Measurements from ENCODE around the gene MPV17.

MPV17 gene

DNA sequence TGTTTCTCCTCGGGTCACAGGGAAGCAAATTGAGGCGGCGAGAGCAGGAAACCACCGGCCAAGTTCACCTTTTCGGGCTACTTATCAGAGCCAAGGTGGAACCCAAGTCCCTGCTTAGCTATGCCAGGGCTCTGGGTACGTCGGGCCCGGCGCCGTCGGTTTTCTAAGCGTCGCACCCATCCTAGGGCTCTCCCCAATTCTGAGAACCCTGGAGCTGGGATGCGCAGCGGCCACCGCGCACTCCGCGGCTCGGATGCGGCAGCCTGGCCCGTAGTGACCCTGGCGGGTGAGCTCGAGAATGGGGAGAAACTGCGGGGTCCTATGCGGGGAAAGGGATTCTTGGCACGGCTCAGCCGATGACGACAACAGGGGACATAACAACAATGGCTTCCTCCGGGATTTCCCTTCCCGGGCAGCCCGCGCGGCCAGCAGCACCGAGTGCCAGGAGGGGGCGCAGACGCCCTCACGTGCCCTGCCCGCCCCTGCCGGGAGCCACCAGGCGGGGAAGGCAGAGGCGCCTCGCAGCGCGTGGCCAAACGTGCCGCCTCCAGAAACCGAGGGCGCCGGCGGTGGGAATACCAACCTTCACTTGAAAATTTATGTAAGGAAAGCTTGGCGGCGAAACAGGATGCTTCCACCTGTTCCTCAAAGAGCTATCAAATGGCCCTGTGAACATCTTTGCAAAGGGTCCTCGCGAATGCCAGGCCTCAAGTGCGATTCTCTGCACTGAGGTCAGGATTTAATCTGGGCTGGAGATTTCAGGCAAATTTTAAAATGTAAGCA is 58.0 kb downstream of the MPV17 start:
- no peak for DNase-seq (ENCODE audit: low spot score)

DNA sequence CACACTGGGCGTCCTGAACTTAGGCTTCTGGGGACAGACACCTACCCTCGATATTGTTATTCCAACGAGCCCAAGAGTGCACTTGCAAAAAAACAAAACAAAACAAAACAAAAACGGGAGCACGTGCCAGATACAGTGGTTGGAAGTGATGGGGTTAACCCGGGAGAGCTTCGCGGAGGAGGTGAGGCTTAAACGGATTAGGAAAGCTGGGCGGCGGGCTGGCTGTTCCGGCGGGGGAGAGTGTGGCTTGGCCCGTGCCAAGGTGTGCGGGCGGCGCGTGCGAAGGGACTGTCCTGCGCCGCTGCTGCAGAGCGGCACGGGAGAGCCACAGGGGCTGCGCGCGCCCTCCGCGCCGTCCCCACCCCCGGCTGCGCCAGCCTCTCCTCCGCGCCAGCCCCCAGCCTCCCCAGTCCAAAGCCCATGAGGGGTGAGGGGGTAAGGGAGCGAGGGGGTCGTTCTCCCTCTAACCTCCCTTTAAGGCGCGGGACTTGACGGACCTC is 58.6 kb downstream of the MPV17 start:
- DNase-seq (ENCODE audit: low spot score), result no peak

DNA sequence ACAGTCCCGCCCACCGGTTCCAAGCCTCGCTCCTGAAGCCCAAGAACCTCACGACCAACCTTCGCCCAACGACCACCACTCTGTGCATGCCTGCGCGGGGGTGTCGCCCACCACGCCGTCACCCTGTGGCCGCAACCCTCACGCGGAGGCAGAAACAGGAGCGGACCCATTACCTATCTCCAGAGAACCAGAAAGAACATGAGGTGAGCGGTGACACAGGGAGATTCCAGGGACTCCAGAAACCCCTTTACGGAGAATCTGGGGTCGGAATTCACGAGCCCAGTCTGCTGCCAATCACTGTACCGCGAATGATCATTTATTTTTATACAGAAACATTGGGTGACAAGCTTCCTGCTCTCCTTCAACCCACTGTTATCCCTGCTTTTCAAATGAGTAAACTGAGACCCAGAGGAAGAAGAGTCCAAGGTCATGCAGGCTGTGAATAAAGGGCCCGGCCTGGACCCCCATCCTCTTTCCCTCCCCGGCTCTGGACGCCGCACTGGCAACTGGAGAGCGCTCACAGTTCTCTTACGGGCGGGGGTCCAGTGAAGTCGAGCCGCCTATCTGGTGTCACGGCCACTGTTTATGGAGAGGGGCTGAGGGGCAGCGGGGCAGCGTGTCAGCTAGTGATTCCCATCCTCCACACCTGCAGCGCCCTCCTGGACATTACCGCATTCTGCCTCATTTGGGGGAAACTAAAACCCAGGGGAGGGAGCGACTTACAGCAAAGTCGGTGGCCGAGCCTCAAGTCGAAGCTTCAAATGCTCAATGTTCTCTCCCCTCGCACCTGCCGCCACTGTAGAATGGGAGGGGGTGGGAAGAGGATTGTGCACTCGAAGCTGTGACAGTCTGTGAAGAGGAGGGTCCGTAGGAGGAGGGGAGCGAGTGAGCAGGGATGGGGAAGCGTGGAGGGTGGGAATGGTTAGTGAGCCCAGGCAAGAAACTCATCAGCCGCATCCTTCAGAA is 59.3 kb downstream of the MPV17 start:
- no peak for DNase-seq (ENCODE audit: low spot score)

DNA sequence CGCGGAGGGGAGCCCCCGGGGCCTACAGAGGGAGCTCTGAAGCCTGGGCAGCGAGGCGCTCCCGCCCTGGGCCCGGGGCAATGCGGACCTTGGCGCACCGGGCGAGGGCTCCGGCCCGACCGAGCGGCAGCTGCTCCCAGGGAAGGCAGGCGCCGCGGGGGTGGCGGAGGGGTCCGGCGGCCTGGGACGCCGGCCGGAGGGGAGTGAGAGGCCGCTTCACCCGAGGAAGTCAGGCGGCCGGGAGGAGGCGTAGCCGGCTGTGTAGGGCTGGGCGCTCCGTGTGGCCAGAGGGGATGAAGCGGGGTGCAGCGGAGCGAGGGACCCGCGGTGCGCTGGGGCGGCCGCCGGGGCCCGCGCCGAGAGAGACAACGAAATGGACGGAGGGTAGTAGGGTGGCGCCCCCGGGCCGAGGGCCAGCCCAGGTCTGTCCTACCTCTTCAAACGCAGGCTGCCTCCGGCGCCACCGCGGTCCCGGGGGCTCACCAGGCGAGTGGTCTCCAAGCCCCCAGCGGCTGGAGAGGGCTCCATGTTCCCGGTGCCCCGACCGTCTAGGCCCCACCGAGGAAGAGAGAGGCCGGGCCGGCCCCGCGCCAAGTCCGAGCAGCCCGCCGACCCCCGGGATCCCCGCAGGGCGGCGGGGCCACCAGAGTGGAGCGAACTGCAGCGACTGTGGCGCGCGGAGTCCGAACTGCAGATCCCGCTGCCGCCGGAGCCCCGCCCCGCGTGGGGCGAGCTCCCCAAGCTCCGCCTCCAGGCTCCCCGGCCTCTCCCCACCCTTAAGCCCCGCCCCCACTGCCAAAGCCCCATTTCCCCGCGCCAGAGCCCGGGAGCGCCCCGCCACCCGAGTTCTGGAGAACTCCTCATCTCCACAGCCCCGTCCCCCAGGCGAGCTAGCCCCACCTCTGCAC is 60.3 kb downstream of the MPV17 start, which contains the start of gene SLC30A3:
SLC30A3 (minus strand) TSS at position 669 of the 908 bp plus-strand sequence; CDS start at position 528, 141 bp downstream.
- no peak for DNase-seq (ENCODE audit: low spot score)

DNA sequence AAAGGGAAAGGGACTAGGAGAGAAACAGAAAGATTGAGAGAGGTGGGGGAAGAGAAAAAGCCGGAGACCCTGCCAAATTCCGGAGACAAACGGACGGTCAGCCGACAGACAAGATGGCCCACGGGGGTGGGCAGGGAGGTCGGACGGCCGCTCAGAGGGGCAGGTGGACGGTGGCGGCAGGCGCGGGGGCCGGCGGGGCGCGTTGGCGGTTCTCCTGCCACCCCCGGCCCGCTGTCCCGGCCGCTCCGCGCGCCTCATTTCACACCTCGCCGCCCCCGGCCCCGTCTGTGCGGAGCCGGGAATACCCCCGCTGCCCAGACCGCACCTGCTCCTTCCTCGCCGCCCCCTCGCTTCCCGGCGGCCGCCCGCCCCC is 61.0 kb downstream of the MPV17 start:
- DNase-seq (ENCODE audit: low spot score), result no peak

DNA sequence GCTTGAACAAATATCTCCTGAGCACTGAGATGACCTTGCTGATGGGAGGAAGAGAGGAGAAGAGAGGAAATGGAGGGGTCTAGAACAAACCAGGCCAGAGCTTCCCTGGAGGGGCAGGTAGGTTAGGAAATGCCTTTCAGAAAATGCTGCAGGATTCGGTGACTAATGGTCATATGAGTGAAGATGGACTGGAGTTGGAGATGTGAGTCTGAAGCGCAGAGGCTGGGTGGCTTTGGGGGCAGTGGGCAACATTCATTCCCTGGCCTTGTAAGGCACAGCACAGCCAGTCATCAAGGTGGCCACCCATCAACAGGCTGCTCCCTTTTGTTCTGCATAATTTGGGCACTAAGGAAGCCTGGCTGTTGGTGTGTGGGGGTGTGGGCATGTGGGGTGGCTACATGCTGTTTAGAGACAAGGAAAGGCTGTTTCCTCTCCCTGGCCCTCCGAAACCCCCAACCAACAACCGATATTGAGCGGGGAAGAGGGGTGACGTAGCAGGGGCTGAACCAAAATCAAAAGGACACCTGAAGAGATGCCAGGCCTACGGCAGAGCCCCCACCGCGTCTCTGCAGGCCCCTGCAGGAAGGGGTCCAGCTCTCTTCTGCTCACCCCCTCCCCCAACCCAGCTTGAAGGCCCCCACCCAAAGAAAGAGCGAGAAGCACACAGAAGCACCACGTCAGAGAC is 61.5 kb downstream of the MPV17 start:
- no peak for DNase-seq (ENCODE audit: low spot score)

Measured in kidney capillary endothelial cell (primary cell).